ENCODE results near the gene LSM14B. TPM values are rescaled to one million over a fixed set of nuclear protein-coding genes. Genes with fewer than 3 reads are reported as not detected.

Gene LSM14B
- total RNA-seq, 1 experiment from 2014 or later = 61.5 TPM

GRCh38 chr20:62087227-62087626 is 35.0 kb upstream of the LSM14B start:
- no peaks in the 10 kb centered on the region for H3K79me2 ChIP-seq (ENCODE audit: low read depth)
- H3K9me3 ChIP-seq (ENCODE audit: insufficient read depth, low read depth) = no peaks in the 10 kb centered on the region
- intact Hi-C loops (cut with micrococcal nuclease; ENCODE audit: unreplicated experiment) = loop anchor here (2.0 kb wide), 1 partner anchor 34 kb away; no protein-coding TSS in a partner anchor
- H4K20me1 ChIP-seq (ENCODE audit: insufficient read depth) = no peaks in the 10 kb centered on the region
- TF ChIP-seq CTCF (conservative IDR thresholded peaks at IDR 0.05) (no peak), EZH2 (IDR thresholded peaks at IDR 0.05; ENCODE audit: low read depth) (no peak)
- no peaks in the 10 kb centered on the region for H3K36me3 ChIP-seq (ENCODE audit: low read depth)
- no peak overlapping the region for H3K27ac ChIP-seq
- no peak overlapping the region for H2AFZ ChIP-seq
- DNase-seq = peak in 1 of 2 experiments; percentile 55
- peaks cover 58% of the 10 kb centered on the region for H3K27me3 ChIP-seq (ENCODE audit: insufficient read depth, low read depth)
- ChIA-PET POLR2A (ENCODE audit: unreplicated experiment) (no interaction called here), CTCF (interaction anchor here (0.6 kb wide), 1 partner anchor 707 kb away, joined by 3 read pairs; no protein-coding TSS in a partner anchor)
- no peaks in the 10 kb centered on the region for H3K9me2 ChIP-seq (ENCODE audit: insufficient read depth)
- H3K4me2 ChIP-seq = no peak overlapping the region
- peaks cover 4% of the 10 kb centered on the region; the same call in 1 of the 2 replicates for H3F3A ChIP-seq (ENCODE audit: insufficient read depth, low read depth)
- no peak overlapping the region for H3K4me3 ChIP-seq
- H3K4me1 ChIP-seq (replicated peaks; ENCODE audit: insufficient read depth) = peaks cover 6% of the 10 kb centered on the region
- no TSS peak for BruUV-seq (replicated peaks)

GRCh38 chr20:62087632-62088031 is 34.6 kb upstream of the LSM14B start:
- H2AFZ ChIP-seq = no peak overlapping the region
- BruUV-seq (replicated peaks) = no TSS peak
- H4K20me1 ChIP-seq (ENCODE audit: insufficient read depth) = no peaks in the 10 kb centered on the region
- peaks cover 59% of the 10 kb centered on the region for H3K27me3 ChIP-seq (ENCODE audit: insufficient read depth, low read depth)
- H3K4me3 ChIP-seq = no peak overlapping the region
- no peaks in the 10 kb centered on the region for H3K9me3 ChIP-seq (ENCODE audit: insufficient read depth, low read depth)
- DNase-seq = no peak
- H3K36me3 ChIP-seq (ENCODE audit: low read depth) = no peaks in the 10 kb centered on the region
- ChIA-PET POLR2A (ENCODE audit: unreplicated experiment) (no interaction called here), CTCF (interaction anchor here (0.6 kb wide), 1 partner anchor 707 kb away, joined by 3 read pairs; no protein-coding TSS in a partner anchor)
- no peaks in the 10 kb centered on the region for H3K79me2 ChIP-seq (ENCODE audit: low read depth)
- no peak for TF ChIP-seq EZH2 (IDR thresholded peaks at IDR 0.05; ENCODE audit: low read depth)
- no peak for TF ChIP-seq CTCF (conservative IDR thresholded peaks at IDR 0.05)
- H3F3A ChIP-seq (ENCODE audit: insufficient read depth, low read depth) = peaks cover 4% of the 10 kb centered on the region; the same call in 1 of the 2 replicates
- H3K4me1 ChIP-seq (replicated peaks; ENCODE audit: insufficient read depth) = peaks cover 6% of the 10 kb centered on the region
- H3K27ac ChIP-seq = no peak overlapping the region
- no peak overlapping the region for H3K4me2 ChIP-seq
- intact Hi-C loops (cut with micrococcal nuclease; ENCODE audit: unreplicated experiment) = loop anchor here (2.0 kb wide), 1 partner anchor 33 kb away; no protein-coding TSS in a partner anchor
- H3K9me2 ChIP-seq (ENCODE audit: insufficient read depth) = no peaks in the 10 kb centered on the region

GRCh38 chr20:62088258-62089127 is 33.8 kb upstream of the LSM14B start:
- H3K4me2 ChIP-seq = peak overlapping the region; percentile 21; the same call in 1 of the 2 replicates
- H3K4me3 ChIP-seq = no peak overlapping the region
- intact Hi-C loops (cut with micrococcal nuclease; ENCODE audit: unreplicated experiment) = no loop called here

More at GRCh38 chr20:62088258-62089127, 33.8 kb upstream of the LSM14B start:
- Histone ChIP-seq H3K27ac (no peak overlapping the region), H3K27me3 (ENCODE audit: insufficient read depth, low read depth) (peaks cover 63% of the 10 kb centered on the region), H4K20me1 (ENCODE audit: insufficient read depth) (no peaks in the 10 kb centered on the region), H3K9me3 (ENCODE audit: insufficient read depth, low read depth) (no peaks in the 10 kb centered on the region), H2AFZ (no peak overlapping the region), H3K9me2 (ENCODE audit: insufficient read depth) (no peaks in the 10 kb centered on the region), H3K4me1 (replicated peaks; ENCODE audit: insufficient read depth) (peaks cover 6% of the 10 kb centered on the region), H3F3A (ENCODE audit: insufficient read depth, low read depth) (peaks cover 4% of the 10 kb centered on the region; the same call in 1 of the 2 replicates), H3K79me2 (ENCODE audit: low read depth) (no peaks in the 10 kb centered on the region), H3K36me3 (ENCODE audit: low read depth) (no peaks in the 10 kb centered on the region)
- DNase-seq = peak; percentile 62 to 94
- TF ChIP-seq EZH2 (IDR thresholded peaks at IDR 0.05; ENCODE audit: low read depth) (no peak), CTCF (conservative IDR thresholded peaks at IDR 0.05) (no peak)
- ChIA-PET CTCF (no interaction called here), POLR2A (ENCODE audit: unreplicated experiment) (interaction anchor here (0.6 kb wide), 1 partner anchor 23 kb away, joined by 10 read pairs; the partner anchor contains the start of gene TAF4)
- BruUV-seq (replicated peaks) = no TSS peak
